GM19455 (cell line): Measurements from ENCODE around the gene DGKQ.
"Not testable (repeated sequence)": the region's sequence is repeated elsewhere in the genome, so short reads cannot be mapped to it uniquely, and the experiment has no call there.

Experiments
- ATAC-seq: cut with Tn5 transposase; IDR thresholded peaks from one replicate; pipeline ENCODE4 v1.9.1; 2021; ENCODE audit not compliant: unreplicated experiment

The DGKQ gene

DNA sequence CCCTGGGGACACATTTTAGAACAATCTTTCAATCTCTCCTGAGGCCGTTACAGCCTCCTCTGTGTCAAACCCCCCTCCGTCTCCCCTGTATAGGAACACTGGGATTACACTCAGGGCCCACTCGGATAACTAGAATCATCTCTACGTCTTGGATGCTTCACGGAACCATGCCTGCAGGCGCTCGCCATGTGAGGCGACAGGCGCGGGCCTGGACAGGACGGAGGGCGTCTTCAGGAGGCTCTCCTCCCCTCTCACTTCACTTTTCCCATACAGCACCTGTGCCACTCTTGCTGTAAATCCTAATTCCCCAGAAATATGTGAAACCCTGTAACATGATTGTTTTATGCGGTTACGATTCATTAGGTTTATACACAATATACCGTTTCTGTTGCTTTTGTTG lies 9.4 kb upstream of the DGKQ start:
- no peak for ATAC-seq

GRCh38 chr4:982291-982690 lies 8.9 kb upstream of the DGKQ start:
- ATAC-seq, result no peak

GRCh38 chr4:978957-979701 lies 5.8 kb upstream of the DGKQ start:
- ATAC-seq, result no peak

DNA sequence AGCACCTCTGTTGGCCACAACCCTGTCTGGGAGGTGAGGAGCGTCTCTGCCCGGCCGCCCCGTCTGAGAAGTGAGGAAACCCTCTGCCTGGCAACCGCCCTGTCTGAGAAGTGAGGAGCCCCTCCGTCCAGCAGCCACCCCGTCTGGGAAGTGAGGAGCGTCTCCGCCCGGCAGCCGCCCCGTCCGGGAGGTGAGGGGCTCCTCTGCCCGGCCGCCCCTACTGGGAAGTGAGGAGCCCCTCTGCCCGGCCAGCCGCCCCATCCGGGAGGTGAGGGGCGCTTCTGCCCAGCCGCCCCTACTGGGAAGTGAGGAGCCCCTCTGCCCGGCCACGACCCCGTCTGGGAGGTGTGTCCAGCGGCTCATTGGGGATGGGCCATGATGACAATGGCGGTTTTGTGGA lies 2.6 kb upstream of the DGKQ start:
- not testable (repeated sequence) for ATAC-seq

DNA sequence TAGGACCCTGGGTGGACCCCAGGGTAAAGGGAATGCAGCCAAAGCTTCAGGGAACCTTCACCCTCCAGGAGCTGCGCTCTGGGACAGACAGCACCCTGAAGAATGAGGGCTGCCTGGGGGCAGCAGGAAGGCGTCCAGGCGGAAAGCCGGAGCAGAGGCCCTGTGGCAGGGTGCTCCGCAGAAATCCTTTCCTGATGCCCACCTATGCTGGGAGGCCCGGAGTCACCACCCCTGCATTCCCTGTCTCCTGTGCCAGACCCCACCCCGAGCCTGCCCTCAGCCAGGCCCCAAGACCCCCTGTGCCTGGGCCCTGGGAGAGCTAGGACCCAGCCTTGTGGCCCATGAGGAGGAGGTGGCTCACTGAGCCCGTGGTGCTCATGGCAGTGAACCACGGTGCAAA lies 1.3 kb upstream of the DGKQ start:
- ATAC-seq, result no peak

- peak; percentile 44 for ATAC-seq
Measured at GRCh38 chr4:972651-973424, 531 bp downstream of the DGKQ start.

DNA sequence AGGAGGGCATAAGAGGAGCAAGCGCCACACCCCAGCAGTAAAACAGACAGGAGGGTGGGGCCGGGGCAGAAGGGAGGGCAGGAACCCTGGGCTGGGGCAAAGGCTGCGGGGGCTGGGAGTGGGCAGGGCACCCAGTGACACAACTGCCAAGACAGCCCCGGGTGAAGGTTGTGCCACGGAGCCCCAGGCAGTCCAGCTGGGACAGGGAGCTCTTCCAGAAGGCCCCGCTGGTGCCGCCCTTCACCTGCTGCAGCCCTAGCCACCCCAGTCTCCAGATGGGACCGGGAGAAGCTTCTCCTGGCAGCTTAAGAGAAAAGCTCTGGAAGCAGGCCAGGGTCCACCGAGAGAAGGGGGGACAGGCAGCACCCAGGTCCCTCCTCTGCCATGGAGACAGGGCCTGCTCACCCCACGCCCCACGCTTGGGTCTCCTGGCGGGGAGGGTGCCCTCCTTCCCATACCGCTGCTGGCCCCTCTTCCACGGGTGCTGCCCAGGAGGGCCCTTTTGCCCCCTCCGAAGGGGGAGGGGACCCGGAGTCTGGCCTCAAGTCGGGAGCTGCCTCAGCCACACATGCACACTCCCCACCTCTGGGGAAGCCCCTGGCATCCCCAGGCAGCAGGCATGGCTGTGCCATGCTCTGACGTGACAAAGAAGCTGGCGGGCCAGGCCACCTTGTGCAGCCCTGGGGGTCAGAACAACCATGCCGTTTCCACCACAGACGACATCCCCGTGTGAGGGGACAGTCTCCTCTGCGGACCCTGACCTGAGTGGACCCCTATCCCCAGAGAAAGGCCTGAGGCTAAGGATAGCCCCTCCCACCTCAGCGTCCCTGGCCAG lies 1.5 kb downstream of the DGKQ start:
- ATAC-seq, result no peak

- no peak for ATAC-seq
Measured at GRCh38 chr4:970854-971520, 2.4 kb downstream of the DGKQ start.

DNA sequence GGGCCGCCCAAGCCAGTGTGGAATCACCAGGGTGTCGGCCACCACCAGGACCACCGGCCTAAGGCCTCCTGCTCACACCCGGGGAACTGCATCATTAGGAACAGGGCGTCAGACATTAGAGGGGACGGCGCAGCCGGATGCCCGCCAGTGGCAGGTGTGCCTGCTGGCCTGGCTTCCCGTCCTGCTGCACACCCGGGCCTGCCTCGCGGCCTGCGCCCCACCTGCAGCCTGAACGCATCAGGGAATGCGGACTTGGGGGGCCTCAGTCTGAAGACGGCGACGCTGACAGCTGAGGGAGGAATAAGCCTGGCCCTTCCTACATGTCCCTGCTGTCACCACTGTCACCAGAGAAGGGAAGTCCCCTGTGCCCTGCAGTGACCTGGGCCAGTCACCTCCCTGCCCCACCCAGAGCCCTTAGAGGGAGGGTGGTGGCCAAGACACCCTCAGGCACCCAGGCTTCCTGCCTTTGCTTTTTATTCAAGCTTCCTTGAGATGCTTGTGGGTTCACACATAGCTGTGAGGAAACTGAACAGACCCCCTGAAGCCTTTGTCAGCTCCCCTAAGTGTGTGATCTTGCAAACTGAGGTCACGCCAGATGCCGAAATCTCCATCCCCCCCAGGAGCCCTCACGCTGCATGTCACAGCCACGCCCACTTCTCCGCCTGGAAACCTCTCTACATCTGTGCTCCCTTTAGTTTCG lies 3.2 kb downstream of the DGKQ start:
- ATAC-seq, result no peak

DNA sequence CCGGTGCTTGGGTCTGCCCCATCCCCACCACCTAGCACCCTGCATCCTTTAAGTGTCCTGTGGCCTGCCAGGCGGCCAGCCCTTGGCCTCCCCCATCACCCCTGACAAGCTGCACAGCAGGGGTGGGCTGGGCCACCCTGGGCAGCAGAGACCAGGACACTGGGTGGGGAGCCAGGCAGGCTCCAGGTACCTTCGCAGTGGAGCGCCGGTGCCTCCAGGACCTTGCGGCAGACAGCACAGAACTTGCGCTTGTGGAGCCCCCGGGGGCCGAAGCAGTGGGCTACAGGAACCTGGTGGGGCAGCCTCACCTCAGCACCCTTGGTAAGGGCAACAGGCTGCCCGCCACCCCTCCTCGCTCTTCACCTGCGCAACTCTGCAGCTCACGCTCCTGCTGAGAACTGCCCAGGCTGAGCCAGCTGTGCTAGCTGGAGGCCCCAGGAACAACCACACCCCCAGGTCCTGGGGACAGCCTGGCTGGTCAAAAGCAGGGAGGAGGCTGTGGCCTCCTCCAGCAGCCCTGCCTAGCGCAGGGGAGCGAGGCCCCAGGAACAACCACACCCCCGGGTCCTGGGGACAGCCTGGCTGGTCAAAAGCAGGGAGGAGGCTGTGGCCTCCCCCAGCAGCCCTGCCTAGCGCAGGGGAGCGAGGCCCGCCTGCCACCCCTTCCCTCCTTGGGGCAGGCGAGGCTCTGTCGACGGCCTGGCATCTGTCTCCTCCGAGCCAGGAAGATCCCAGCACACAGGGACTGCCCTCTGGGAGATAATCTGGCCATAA lies 4.6 kb downstream of the DGKQ start:
- ATAC-seq, result no peak

GRCh38 chr4:968221-968620 lies 5.1 kb downstream of the DGKQ start:
- no peak for ATAC-seq

DNA sequence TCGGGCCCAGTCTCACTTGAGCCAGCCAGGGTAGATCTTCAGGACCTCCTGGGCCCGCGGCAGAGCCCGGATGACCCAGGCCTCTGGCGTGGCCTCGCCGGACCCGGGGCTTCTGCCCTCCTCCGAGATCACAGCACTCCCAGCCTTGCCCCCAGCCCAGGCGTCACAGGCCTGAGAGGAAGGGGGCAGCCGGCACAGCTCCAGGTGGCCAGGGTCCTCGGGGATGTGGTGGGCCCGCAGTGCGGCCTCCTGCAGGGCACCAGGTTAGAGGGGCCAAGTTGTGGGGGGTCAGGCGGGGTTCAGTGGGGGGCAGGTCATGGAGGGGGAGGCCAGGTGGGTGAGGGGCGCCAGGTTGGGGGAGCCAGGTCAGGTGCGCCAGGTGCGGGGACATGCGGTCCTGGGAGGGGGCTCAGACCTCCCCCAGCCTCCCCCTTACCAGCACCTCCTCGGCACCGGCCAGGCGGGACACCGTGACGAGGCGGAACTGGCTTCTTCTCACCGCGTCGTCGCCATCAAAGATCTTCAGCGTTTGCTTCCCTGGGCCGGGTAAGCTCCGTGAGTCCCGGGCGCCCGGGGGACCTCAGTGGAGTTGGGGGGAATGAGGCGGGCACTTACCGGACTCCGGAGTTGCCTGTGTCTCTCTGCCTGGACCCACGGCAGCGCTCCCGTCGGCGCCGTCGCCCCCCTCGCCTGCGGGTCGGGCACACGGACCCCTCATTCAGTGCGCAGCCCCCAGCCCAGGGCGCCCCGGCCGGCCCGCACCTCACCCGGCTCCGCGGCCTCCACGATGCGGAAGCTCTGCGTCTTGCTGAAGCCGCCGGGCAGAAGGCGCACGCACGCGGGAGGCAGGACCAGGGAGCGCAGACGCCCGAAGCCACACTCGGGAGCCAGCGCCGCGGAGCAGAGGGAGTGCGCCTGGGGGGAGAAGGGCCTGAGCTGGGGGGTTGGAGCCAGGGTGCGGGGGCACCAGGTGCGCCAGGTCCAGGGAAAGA lies 6.0 kb downstream of the DGKQ start:
- ATAC-seq, result no peak

GRCh38 chr4:966266-967112 lies 6.9 kb downstream of the DGKQ start:
- no peak for ATAC-seq

- ATAC-seq, result no peak
Measured at GRCh38 chr4:965766-966134, 7.6 kb downstream of the DGKQ start.

- ATAC-seq, result no peak
Measured at GRCh38 chr4:965048-965765, 8.2 kb downstream of the DGKQ start.

GRCh38 chr4:964346-965025 lies 8.9 kb downstream of the DGKQ start:
- no peak for ATAC-seq
